ENCODE results near the gene TIMM50.

GRCh38 chr19:39518458-39518857, 37.8 kb downstream of the TIMM50 start:
- TF ChIP-seq CTCF (IDR thresholded peaks at IDR 0.05) = no peak
- no peak for TF ChIP-seq EP300 (IDR thresholded peaks at IDR 0.05)
